Keratinocyte (primary cell): ENCODE measurements around the gene FZR1. TPM values are rescaled to one million over a fixed set of nuclear protein-coding genes. Genes with fewer than 3 reads are reported as not detected.

Experiments
- DNase-seq: peaks from one replicate; pipeline ENCODE4 v3.0.0-alpha.2; 2011; ENCODE audit warnings: low read depth, missing footprints, low spot score
- FAIRE-seq: peaks from 2 replicates; lab custom pipeline; 2011; peaks lifted over from hg19 to GRCh38; lab: Jason Lieb, UNC
- H2AFZ ChIP-seq: 2 replicates; pipeline ENCODE4 v1.6.0; 2012; ENCODE audit warnings: low read length, control low read depth, inconsistent platforms; ENCODE audit not compliant: control insufficient read depth
- H3K27ac ChIP-seq: 2 replicates; pipeline ENCODE4 v1.5.1; 2011; ENCODE audit warnings: low read length; ENCODE audit not compliant: control insufficient read depth, insufficient read depth
- H3K27me3 ChIP-seq: 3 replicates; pipeline ENCODE4 v1.6.0; 2011; ENCODE audit warnings: low read length; ENCODE audit not compliant: control insufficient read depth, insufficient read depth; ENCODE audit errors: extremely low read depth
- H3K36me3 ChIP-seq, 2 experiments: 2 replicates in 1 of 2; 3 replicates in 1 of 2; pipeline ENCODE4 v1.5.1; 2011; ENCODE audit warnings: low read length in 2 of 2, mild to moderate bottlenecking in 1 of 2; ENCODE audit not compliant: control insufficient read depth in 2 of 2, insufficient read depth in 2 of 2; ENCODE audit errors: extremely low read depth in 1 of 2
- H3K4me1 ChIP-seq: 3 replicates; pipeline ENCODE4 v1.5.1; 2011; ENCODE audit warnings: low read length; ENCODE audit not compliant: control insufficient read depth, insufficient read depth; ENCODE audit errors: extremely low read depth
- H3K4me2 ChIP-seq: 3 replicates; pipeline ENCODE4 v1.6.0; 2011; ENCODE audit warnings: low read depth, low read length; ENCODE audit not compliant: control insufficient read depth, insufficient read depth; ENCODE audit errors: extremely low read depth
- H3K4me3 ChIP-seq, 3 experiments: fragments of 200-600 bp in 1 of 3; sonication (generic) in 1 of 3; 2 replicates in 2 of 3; 3 replicates in 1 of 3; pipeline ENCODE4 v1.5.1; 2011 to 2016; ENCODE audit warnings: low read length in 3 of 3, mild to moderate bottlenecking in 3 of 3, control low read depth in 2 of 3, inconsistent platforms in 1 of 3, low read depth in 1 of 3, mixed read lengths in 1 of 3, mixed run types in 1 of 3, moderate library complexity in 1 of 3; ENCODE audit not compliant: control insufficient read depth in 2 of 3, insufficient read depth in 2 of 3; ENCODE audit errors: extremely low read depth in 1 of 3
- H3K79me2 ChIP-seq: 2 replicates; pipeline ENCODE4 v1.6.0; 2012; ENCODE audit warnings: low read length; ENCODE audit not compliant: control insufficient read depth, insufficient read depth
- H3K9ac ChIP-seq: 3 replicates; pipeline ENCODE4 v1.6.0; 2011; ENCODE audit warnings: low read length; ENCODE audit not compliant: control insufficient read depth, insufficient read depth; ENCODE audit errors: extremely low read depth
- H3K9me1 ChIP-seq: 3 replicates; pipeline ENCODE4 v1.6.0; 2011; ENCODE audit warnings: low read length; ENCODE audit not compliant: control insufficient read depth, insufficient read depth; ENCODE audit errors: extremely low read depth
- H3K9me3 ChIP-seq: 2 replicates; pipeline ENCODE4 v1.5.1; 2012; ENCODE audit warnings: low read depth, low read length; ENCODE audit not compliant: control insufficient read depth
- H4K20me1 ChIP-seq: 3 replicates; pipeline ENCODE4 v1.6.0; 2011; ENCODE audit warnings: low read length; ENCODE audit not compliant: control insufficient read depth, insufficient read depth; ENCODE audit errors: extremely low read depth
- EZH2 ChIP-seq: IDR thresholded peaks from one replicate; pipeline ENCODE4 v1.6.1; 2012; ENCODE audit warnings: inconsistent platforms, mild to moderate bottlenecking, low read length, moderate library complexity
- dilution Hi-C: fragments of 300-500 bp; cut with MboI; formaldehyde crosslinking; loops from one replicate; pipeline ENCODE4 v1.7.0; 2020; ENCODE audit warnings: low sequenced_read_pairs; ENCODE audit not compliant: extremely low pct_ligation_motif_present
- polyA plus RNA-seq, 5 experiments: library from polyadenylated mRNA; depleted of rRNA in 3 of 5; stranded (reverse) in 3 of 5; stranded (forward) in 1 of 5; unstranded in 1 of 5; fragments of >200 nt; gene quantifications; 1 replicate in 1 of 5; 2 replicates in 3 of 5; 3 replicates in 1 of 5; pipeline versions ENCODE4 v1.2.1 to v1.2.3, GENCODE V29; 2011 to 2012; ENCODE audit warnings: missing spikeins in 2 of 5, low read depth in 1 of 5, low replicate concordance in 1 of 5
- TF ChIP-seq, protein P1 (sequence below), 3 experiments: IDR thresholded peaks in 1 of 3; conservative IDR thresholded peaks in 1 of 3; optimal IDR thresholded peaks in 1 of 3; 2 replicates in 2 of 3; 3 replicates in 1 of 3; pipeline versions ENCODE3 to v1.5.1; 2011; ENCODE audit warnings: low read length in 3 of 3, mild to moderate bottlenecking in 3 of 3, moderate library complexity in 2 of 3, control low read depth in 1 of 3, inconsistent platforms in 1 of 3; ENCODE audit not compliant: insufficient read depth in 2 of 3; ENCODE audit errors: extremely low read depth in 1 of 3

Gene FZR1
- polyA plus RNA-seq, 1 donor (not counting 4 experiments of a cell fraction or from before 2014, with no cell fraction given) = 23.3 TPM

DNA sequence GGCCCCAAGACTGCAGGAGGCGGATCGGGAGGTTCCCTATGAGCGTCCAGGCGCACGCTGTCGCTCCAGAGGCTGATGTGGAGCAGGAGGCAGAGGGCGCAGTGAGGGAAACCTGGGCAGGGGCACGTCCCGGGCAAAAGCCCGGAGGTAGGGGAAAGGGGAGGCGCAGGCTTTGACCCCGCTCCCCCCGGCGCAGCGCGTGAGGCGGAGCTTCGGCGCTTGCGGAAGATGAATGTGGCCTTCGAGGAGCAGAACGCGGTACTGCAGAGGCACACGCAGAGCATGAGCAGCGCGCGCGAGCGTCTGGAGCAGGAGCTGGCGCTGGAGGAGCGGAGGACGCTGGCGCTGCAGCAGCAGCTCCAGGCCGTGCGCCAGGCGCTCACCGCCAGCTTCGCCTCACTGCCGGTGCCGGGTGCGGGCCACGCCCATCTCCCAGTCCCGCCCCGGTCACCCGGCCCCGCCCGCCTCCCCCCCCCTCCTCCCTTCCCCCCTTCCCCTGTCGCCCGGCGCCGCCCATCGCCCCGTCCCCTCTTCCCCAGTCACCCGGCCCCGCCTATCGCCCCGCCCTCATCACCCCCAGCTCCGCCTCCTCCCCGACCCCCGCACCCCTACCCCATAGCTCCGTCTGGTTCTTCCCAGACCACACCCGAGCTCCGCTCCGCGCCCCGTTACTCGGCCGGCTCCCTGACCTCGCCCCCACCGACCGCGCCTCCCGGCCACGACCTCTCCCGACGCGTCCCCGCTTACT, 70.8 kb downstream of the FZR1 start:
- Histone ChIP-seq H3K27ac (no peak overlapping the region), H3K9me3 (no peaks in the 10 kb centered on the region), H2AFZ (peak overlapping the region; percentile 40), H3K9ac (peak overlapping the region; percentile 33), H4K20me1 (no peaks in the 10 kb centered on the region), H3K79me2 (no peaks in the 10 kb centered on the region), H3K27me3 (no peaks in the 10 kb centered on the region), H3K36me3 (peaks cover 2 to 3% of the 10 kb centered on the region in 2 experiments), H3K4me2 (peak overlapping the region; percentile 92), H3K9me1 (no peaks in the 10 kb centered on the region), H3K4me3 (peak overlapping the region; percentile 44 to 71 (median 57)), H3K4me1 (peaks cover 16% of the 10 kb centered on the region)
- FAIRE-seq (no peak), DNase-seq (no peak)
- TF ChIP-seq, protein P1, sequence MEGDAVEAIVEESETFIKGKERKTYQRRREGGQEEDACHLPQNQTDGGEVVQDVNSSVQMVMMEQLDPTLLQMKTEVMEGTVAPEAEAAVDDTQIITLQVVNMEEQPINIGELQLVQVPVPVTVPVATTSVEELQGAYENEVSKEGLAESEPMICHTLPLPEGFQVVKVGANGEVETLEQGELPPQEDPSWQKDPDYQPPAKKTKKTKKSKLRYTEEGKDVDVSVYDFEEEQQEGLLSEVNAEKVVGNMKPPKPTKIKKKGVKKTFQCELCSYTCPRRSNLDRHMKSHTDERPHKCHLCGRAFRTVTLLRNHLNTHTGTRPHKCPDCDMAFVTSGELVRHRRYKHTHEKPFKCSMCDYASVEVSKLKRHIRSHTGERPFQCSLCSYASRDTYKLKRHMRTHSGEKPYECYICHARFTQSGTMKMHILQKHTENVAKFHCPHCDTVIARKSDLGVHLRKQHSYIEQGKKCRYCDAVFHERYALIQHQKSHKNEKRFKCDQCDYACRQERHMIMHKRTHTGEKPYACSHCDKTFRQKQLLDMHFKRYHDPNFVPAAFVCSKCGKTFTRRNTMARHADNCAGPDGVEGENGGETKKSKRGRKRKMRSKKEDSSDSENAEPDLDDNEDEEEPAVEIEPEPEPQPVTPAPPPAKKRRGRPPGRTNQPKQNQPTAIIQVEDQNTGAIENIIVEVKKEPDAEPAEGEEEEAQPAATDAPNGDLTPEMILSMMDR (optimal IDR thresholded peaks at IDR 0.05 in 1 of 3, IDR thresholded peaks at IDR 0.05 in 1 of 3, conservative IDR thresholded peaks at IDR 0.05 in 1 of 3; ENCODE audit: extremely low read depth in 1 of 3, insufficient read depth in 2 of 3, low read length in 3 of 3) = no peak
- TF ChIP-seq EZH2 = no peak
- dilution Hi-C loops = no loop called here

DNA sequence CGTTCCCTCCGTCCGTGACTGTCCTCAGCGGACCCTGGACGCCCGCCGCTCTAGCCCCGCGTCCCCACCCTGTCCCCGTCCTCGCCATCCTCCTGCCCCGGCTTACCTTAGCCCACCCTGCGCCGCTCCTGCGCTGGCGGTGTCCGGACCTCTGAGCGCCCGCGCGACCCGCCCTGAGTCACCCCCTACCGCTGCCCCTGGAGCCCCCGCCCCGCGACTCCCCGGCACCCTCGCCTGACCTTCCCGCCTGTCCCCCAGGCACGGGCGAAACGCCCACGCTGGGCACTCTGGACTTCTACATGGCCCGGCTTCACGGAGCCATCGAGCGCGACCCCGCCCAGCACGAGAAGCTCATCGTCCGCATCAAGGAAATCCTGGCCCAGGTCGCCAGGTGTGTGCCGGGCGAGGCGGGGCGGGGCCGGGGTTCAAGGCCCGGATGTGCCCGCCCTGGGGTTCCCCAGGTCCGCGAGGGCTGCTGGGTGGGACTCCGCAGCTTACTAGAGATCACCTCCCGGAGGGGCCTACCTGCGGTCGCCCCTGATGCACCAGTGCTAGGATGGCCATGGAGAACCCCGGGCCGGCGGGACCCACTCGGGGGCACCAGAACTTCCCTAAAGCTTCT, 71.7 kb downstream of the FZR1 start:
- no peak for TF ChIP-seq EZH2
- TF ChIP-seq, protein P1 (optimal IDR thresholded peaks at IDR 0.05 in 1 of 3, IDR thresholded peaks at IDR 0.05 in 1 of 3, conservative IDR thresholded peaks at IDR 0.05 in 1 of 3; ENCODE audit: extremely low read depth in 1 of 3, insufficient read depth in 2 of 3, low read length in 3 of 3) = no peak
- H3K36me3 ChIP-seq = peaks cover 2 to 3% of the 10 kb centered on the region in 2 experiments
- no peaks in the 10 kb centered on the region for H3K9me1 ChIP-seq
- FAIRE-seq = no peak
- peak overlapping the region in 1 of 3 experiments; percentile 57 for H3K4me3 ChIP-seq
- dilution Hi-C loops = no loop called here
- no peaks in the 10 kb centered on the region for H4K20me1 ChIP-seq
- H3K79me2 ChIP-seq = no peaks in the 10 kb centered on the region
- no peak for DNase-seq
- H3K9ac ChIP-seq = no peak overlapping the region
- H3K27ac ChIP-seq = no peak overlapping the region
- H3K9me3 ChIP-seq = no peaks in the 10 kb centered on the region
- peaks cover 11% of the 10 kb centered on the region for H3K4me1 ChIP-seq
- no peak overlapping the region for H2AFZ ChIP-seq
- no peaks in the 10 kb centered on the region for H3K27me3 ChIP-seq
- H3K4me2 ChIP-seq = peak overlapping the region; percentile 10
